Duodenal mucosa (tissue), 2 donors: Measurements from ENCODE around the gene DPEP2.

ENCODE experiments used
- H3K27ac ChIP-seq: one replicate; pipeline ENCODE4 v1.7.0; 2013; ENCODE audit warnings: low read depth, low read length
- H3K27me3 ChIP-seq, 2 donors: one replicate each; pipeline ENCODE4 v1.7.0; 2013; ENCODE audit warnings: low read length in 2 of 2, control low read depth in 1 of 2; ENCODE audit not compliant: insufficient read depth in 2 of 2, control insufficient read depth in 1 of 2
- H3K36me3 ChIP-seq, 2 donors: one replicate each; pipeline ENCODE4 v1.7.0; 2013; ENCODE audit warnings: low read length in 2 of 2, control low read depth in 1 of 2; ENCODE audit not compliant: insufficient read depth in 2 of 2, control insufficient read depth in 1 of 2
- H3K4me1 ChIP-seq, 2 donors: one replicate each; pipeline ENCODE4 v1.7.0; 2013; ENCODE audit warnings: low read length in 2 of 2, control low read depth in 1 of 2; ENCODE audit not compliant: insufficient read depth in 2 of 2, control insufficient read depth in 1 of 2
- H3K4me3 ChIP-seq, 2 donors: one replicate each; pipeline ENCODE4 v1.7.0; 2013; ENCODE audit warnings: low read length in 2 of 2, low read depth in 1 of 2
- H3K9ac ChIP-seq, 2 donors: one replicate each; pipeline ENCODE4 v1.7.0; 2013; ENCODE audit warnings: low read length in 2 of 2, low read depth in 1 of 2
- H3K9me3 ChIP-seq, 2 donors: one replicate each; pipeline ENCODE4 v1.7.0; 2013; ENCODE audit warnings: low read length in 2 of 2, control low read depth in 1 of 2; ENCODE audit not compliant: control insufficient read depth in 1 of 2

Gene DPEP2

GRCh38 chr16:67954421-67955196, 44.7 kb downstream of the DPEP2 start:
- Histone ChIP-seq H3K36me3 (peaks cover 0 to 35% of the 10 kb centered on the region in 2 donors), H3K4me1 (no peaks in the 10 kb centered on the region), H3K4me3 (no peak overlapping the region)

GRCh38 chr16:67953641-67954375, 45.5 kb downstream of the DPEP2 start:
- Histone ChIP-seq H3K4me3 (no peak overlapping the region), H3K36me3 (peaks cover 0 to 38% of the 10 kb centered on the region in 2 donors), H3K9ac (no peak overlapping the region), H3K4me1 (no peaks in the 10 kb centered on the region), H3K9me3 (no peaks in the 10 kb centered on the region), H3K27me3 (no peaks in the 10 kb centered on the region), H3K27ac (no peak overlapping the region)

More at GRCh38 chr16:67954421-67955196, 44.7 kb downstream of the DPEP2 start:
- no peaks in the 10 kb centered on the region for H3K27me3 ChIP-seq
- H3K27ac ChIP-seq = no peak overlapping the region
- H3K9me3 ChIP-seq = no peaks in the 10 kb centered on the region
- H3K9ac ChIP-seq = no peak overlapping the region

- Histone ChIP-seq H3K4me1 (no peaks in the 10 kb centered on the region), H3K27ac (no peak overlapping the region), H3K27me3 (no peaks in the 10 kb centered on the region), H3K9ac (no peak overlapping the region), H3K4me3 (no peak overlapping the region), H3K9me3 (no peaks in the 10 kb centered on the region), H3K36me3 (peaks cover 3 to 48% of the 10 kb centered on the region in 2 donors)
Measured at GRCh38 chr16:67951485-67951884, 47.8 kb downstream of the DPEP2 start.

GRCh38 chr16:67950335-67950843, 48.9 kb downstream of the DPEP2 start:
- Histone ChIP-seq H3K36me3 (peaks cover 3 to 59% of the 10 kb centered on the region in 2 donors), H3K4me3 (no peak overlapping the region), H3K27me3 (no peaks in the 10 kb centered on the region), H3K9me3 (no peaks in the 10 kb centered on the region), H3K9ac (no peak overlapping the region), H3K27ac (no peak overlapping the region), H3K4me1 (no peaks in the 10 kb centered on the region)

DNA sequence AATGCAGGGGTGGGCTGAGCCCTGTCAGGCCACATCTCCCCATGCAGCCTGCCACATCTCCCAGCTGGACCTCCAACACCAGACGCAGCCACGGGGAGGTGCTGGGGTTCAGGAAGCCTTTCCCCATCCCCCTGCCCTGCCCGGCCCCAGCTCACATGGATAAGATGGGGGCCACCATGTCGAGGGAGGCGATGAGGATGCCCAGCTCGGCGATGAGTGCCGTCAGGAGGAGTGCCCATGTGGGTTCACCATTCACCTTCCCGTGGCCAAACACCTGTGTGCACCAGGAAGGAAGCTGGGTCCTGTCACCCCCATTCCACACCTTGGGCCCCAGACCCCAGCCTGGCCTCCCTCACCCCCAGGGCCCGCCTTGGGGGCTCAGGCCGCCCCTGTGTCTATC, 49.6 kb downstream of the DPEP2 start:
- H3K27ac ChIP-seq = no peak overlapping the region
- H3K9ac ChIP-seq = no peak overlapping the region
- peaks cover 3 to 66% of the 10 kb centered on the region in 2 donors for H3K36me3 ChIP-seq
- H3K4me3 ChIP-seq = no peak overlapping the region
- no peaks in the 10 kb centered on the region for H3K9me3 ChIP-seq
- peaks cover 0 to under 1% of the 10 kb centered on the region in 2 donors for H3K4me1 ChIP-seq
- H3K27me3 ChIP-seq = no peaks in the 10 kb centered on the region

GRCh38 chr16:67948015-67948414, 51.3 kb downstream of the DPEP2 start:
- Histone ChIP-seq H3K4me3 (no peak overlapping the region), H3K36me3 (peaks cover 3 to 58% of the 10 kb centered on the region in 2 donors), H3K27ac (no peak overlapping the region), H3K9me3 (no peaks in the 10 kb centered on the region), H3K9ac (no peak overlapping the region), H3K4me1 (peaks cover 0 to 10% of the 10 kb centered on the region in 2 donors), H3K27me3 (no peaks in the 10 kb centered on the region)

GRCh38 chr16:67946966-67947558, 52.2 kb downstream of the DPEP2 start:
- peaks cover 3 to 61% of the 10 kb centered on the region in 2 donors for H3K36me3 ChIP-seq
- H3K4me3 ChIP-seq = no peak overlapping the region
- H3K4me1 ChIP-seq = peaks cover 0 to 10% of the 10 kb centered on the region in 2 donors
- H3K9ac ChIP-seq = no peak overlapping the region
- no peaks in the 10 kb centered on the region for H3K9me3 ChIP-seq
- no peaks in the 10 kb centered on the region for H3K27me3 ChIP-seq
- H3K27ac ChIP-seq = no peak overlapping the region

DNA sequence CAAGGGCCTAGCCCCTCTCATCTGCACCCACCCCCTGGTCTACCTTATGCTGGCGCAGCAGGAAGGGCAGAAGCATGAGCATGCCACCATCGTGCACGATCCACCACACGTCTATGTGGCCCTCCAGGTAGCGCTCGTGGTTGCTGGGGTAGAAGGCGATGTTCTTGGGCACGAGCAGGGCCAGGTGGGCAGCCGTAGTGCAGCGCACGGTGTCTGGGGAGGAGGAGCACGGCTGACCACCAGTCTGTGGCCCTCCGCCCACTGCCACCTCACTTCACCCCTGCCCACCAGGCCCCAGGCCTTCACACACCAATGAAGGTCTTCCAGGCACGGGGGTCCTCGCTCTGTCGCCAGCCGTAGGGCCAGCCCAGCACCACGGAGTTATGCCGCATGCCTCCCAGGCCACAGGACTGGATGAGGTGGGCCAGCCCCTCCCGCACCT, 53.1 kb downstream of the DPEP2 start:
- H3K27ac ChIP-seq = no peak overlapping the region
- H3K36me3 ChIP-seq = peaks cover 3 to 54% of the 10 kb centered on the region in 2 donors
- no peak overlapping the region for H3K4me3 ChIP-seq
- H3K4me1 ChIP-seq = peaks cover 0 to 10% of the 10 kb centered on the region in 2 donors
- no peak overlapping the region for H3K9ac ChIP-seq
- no peaks in the 10 kb centered on the region for H3K9me3 ChIP-seq
- H3K27me3 ChIP-seq = no peaks in the 10 kb centered on the region

GRCh38 chr16:67945392-67945933, 53.8 kb downstream of the DPEP2 start:
- peaks cover 0 to 11% of the 10 kb centered on the region in 2 donors for H3K4me1 ChIP-seq
- H3K27ac ChIP-seq = no peak overlapping the region
- H3K36me3 ChIP-seq = peaks cover 3 to 47% of the 10 kb centered on the region in 2 donors
- H3K4me3 ChIP-seq = no peak overlapping the region
- H3K9me3 ChIP-seq = no peaks in the 10 kb centered on the region
- H3K9ac ChIP-seq = no peak overlapping the region
- no peaks in the 10 kb centered on the region for H3K27me3 ChIP-seq
